Smooth muscle cell (in vitro differentiated cells): ENCODE measurements around the gene PCGF1. TPM values are rescaled to one million over a fixed set of nuclear protein-coding genes. Genes with fewer than 3 reads are reported as not detected.

Experiments used
- DNase-seq: peaks from one replicate; lab custom pipeline; 2025; ENCODE audit not compliant: unreplicated experiment; lab: John Stamatoyannopoulos, UW
- H2AFZ ChIP-seq: fragments of 200-600 bp; sonication (generic); 2 replicates; pipeline ENCODE4 v1.6.0; 2016; ENCODE audit warnings: antibody characterized with exemption, low read depth, mild to moderate bottlenecking
- H3F3A ChIP-seq: fragments of 200-600 bp; sonication (generic); 2 replicates; pipeline ENCODE4 v1.6.0; 2017; ENCODE audit warnings: antibody characterized with exemption, low read depth
- H3K27ac ChIP-seq: fragments of 200-600 bp; sonication (generic); 2 replicates; pipeline ENCODE4 v1.5.1; 2016; ENCODE audit warnings: low read depth, mild to moderate bottlenecking
- H3K27me3 ChIP-seq: fragments of 200-600 bp; sonication (generic); 2 replicates; pipeline ENCODE4 v1.6.1; 2016; ENCODE audit warnings: low read depth, mild to moderate bottlenecking
- H3K36me3 ChIP-seq: fragments of 200-600 bp; sonication (generic); 2 replicates; pipeline ENCODE4 v1.5.1; 2016; ENCODE audit warnings: low read depth
- H3K4me1 ChIP-seq: fragments of 200-600 bp; sonication (generic); 2 replicates; pipeline ENCODE4 v1.5.1; 2016; ENCODE audit warnings: low read depth
- H3K4me2 ChIP-seq: fragments of 200-600 bp; sonication (generic); 2 replicates; pipeline ENCODE4 v1.6.0; 2016; ENCODE audit warnings: mild to moderate bottlenecking
- H3K4me3 ChIP-seq: fragments of 200-600 bp; sonication (generic); 2 replicates; pipeline ENCODE4 v1.5.1; 2016; ENCODE audit warnings: mild to moderate bottlenecking
- H3K79me2 ChIP-seq: fragments of 200-600 bp; sonication (generic); 2 replicates; pipeline ENCODE4 v1.6.0; 2016; ENCODE audit warnings: low read depth, mild to moderate bottlenecking
- H3K9ac ChIP-seq: fragments of 200-600 bp; sonication (generic); 2 replicates; pipeline ENCODE4 v1.6.0; 2016; ENCODE audit warnings: low read depth
- H3K9me3 ChIP-seq: fragments of 200-600 bp; sonication (generic); replicated peaks from 2 replicates; pipeline ENCODE4 v1.5.1; 2016; ENCODE audit warnings: low read depth
- H4K20me1 ChIP-seq: fragments of 200-600 bp; sonication (generic); 2 replicates; pipeline ENCODE4 v1.6.0; 2016; ENCODE audit warnings: low read depth
- WGBS: methylation state at CpG from one replicate; pipeline ENCODE4 v1.1.7; 2016; ENCODE audit warnings: low lambda C conversion rate; 5-methylcytosine and 5-hydroxymethylcytosine counted together
- polyA plus RNA-seq: library from polyadenylated mRNA; unstranded; fragments of >200 nt; fragmentation: Nextera tagmentation; extraction: Ambion mirVana; gene quantifications from 2 replicates; pipeline ENCODE4 v1.2.1, GENCODE V29; 2016
- total RNA-seq: library from RNA; depleted of rRNA; stranded (reverse); fragments of >200 nt; gene quantifications from 2 replicates; pipeline ENCODE4 v1.2.3, GENCODE V29; 2014
- TF ChIP-seq, protein P1 (sequence below): fragments of 200-600 bp; sonication (generic); IDR thresholded peaks from 2 replicates; pipeline ENCODE4 v1.5.1; 2017; ENCODE audit warnings: borderline replicate concordance, mild to moderate bottlenecking, antibody characterized with exemption; ENCODE audit not compliant: insufficient read depth, poor library complexity, severe bottlenecking

Gene PCGF1
- total and polyA plus RNA-seq, 2 experiments from 2014 or later = 19.1 to 29.3 TPM

DNA sequence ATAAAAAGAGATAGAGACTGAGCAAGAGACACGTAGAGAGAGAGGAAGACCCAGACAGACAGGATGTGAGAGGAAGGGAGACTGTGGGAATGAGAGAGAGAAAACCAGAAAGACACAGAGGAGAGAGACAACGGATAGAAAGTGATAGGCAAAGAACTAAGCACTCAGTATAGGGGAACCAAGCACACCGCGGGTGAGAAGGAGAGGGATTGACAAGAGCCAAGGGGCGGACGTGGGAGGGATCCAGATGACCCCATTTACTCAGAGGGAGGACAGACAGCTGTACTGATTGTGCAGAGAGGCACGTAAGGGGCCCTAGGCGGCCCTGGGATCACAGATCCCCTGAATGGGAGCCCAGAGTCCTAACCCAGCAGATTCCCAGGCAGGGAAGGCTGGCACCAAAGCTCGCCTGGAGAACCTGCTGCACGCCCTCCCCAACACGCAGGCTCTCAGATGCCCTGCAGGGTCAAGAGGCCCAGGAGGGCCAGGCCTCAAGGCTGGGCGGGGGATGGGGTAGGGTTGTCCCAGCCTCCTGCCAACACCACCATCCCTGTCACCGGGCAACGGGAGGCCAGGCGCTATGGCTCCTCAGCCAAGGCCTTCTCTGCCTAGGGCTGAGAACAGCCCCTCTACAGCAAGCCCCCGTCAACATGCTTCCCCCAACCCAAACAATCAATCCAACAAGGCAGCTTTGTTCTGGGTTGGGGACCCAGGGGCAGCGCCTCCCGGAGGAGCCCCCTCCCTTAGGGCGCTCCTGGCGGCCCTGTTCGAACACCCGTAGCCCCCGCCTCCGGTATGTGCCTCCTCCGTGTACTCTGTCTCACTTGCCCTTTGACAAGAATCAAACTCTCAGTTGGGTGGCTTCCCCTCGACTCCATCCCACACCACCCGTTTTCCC lies 45.7 kb upstream of the PCGF1 start:
- peaks cover 27% of the 10 kb centered on the region for H3K4me1 ChIP-seq
- H3K4me2 ChIP-seq = peak overlapping the region; percentile 98
- WGBS = 11% methylated on average over 25 of the region's 27 CpGs
- TF ChIP-seq, protein P1, sequence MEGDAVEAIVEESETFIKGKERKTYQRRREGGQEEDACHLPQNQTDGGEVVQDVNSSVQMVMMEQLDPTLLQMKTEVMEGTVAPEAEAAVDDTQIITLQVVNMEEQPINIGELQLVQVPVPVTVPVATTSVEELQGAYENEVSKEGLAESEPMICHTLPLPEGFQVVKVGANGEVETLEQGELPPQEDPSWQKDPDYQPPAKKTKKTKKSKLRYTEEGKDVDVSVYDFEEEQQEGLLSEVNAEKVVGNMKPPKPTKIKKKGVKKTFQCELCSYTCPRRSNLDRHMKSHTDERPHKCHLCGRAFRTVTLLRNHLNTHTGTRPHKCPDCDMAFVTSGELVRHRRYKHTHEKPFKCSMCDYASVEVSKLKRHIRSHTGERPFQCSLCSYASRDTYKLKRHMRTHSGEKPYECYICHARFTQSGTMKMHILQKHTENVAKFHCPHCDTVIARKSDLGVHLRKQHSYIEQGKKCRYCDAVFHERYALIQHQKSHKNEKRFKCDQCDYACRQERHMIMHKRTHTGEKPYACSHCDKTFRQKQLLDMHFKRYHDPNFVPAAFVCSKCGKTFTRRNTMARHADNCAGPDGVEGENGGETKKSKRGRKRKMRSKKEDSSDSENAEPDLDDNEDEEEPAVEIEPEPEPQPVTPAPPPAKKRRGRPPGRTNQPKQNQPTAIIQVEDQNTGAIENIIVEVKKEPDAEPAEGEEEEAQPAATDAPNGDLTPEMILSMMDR = no peak
- peaks cover 43% of the 10 kb centered on the region for H4K20me1 ChIP-seq
- H3F3A ChIP-seq = peaks cover 13% of the 10 kb centered on the region
- peak overlapping the region; percentile 91 for H3K9ac ChIP-seq
- peaks cover 48% of the 10 kb centered on the region for H3K79me2 ChIP-seq
- peak overlapping the region; percentile 80 for H3K4me3 ChIP-seq
- peak overlapping the region; percentile 81 for H3K27ac ChIP-seq
- H3K27me3 ChIP-seq = no peaks in the 10 kb centered on the region
- H3K36me3 ChIP-seq = no peaks in the 10 kb centered on the region
- no peaks in the 10 kb centered on the region for H3K9me3 ChIP-seq
- DNase-seq = no peak
- no peak overlapping the region for H2AFZ ChIP-seq

GRCh38 chr2:74551942-74552913 lies 44.7 kb upstream of the PCGF1 start:
- H3F3A ChIP-seq = peaks cover 10% of the 10 kb centered on the region
- peaks cover 55% of the 10 kb centered on the region for H3K79me2 ChIP-seq
- peaks cover 46% of the 10 kb centered on the region for H4K20me1 ChIP-seq
- H2AFZ ChIP-seq = no peak overlapping the region
- TF ChIP-seq, protein P1 = no peak
- no peaks in the 10 kb centered on the region for H3K27me3 ChIP-seq
- peak overlapping the region; percentile 81 for H3K27ac ChIP-seq
- H3K36me3 ChIP-seq = no peaks in the 10 kb centered on the region
- DNase-seq = no peak
- H3K4me1 ChIP-seq = peaks cover 29% of the 10 kb centered on the region
- H3K9ac ChIP-seq = peak overlapping the region; percentile 91
- H3K4me2 ChIP-seq = peak overlapping the region; percentile 98
- H3K4me3 ChIP-seq = peak overlapping the region; percentile 80
- 66% methylated on average over 21 of the region's 21 CpGs for WGBS
- H3K9me3 ChIP-seq = no peaks in the 10 kb centered on the region

- TF ChIP-seq, protein P1 = no peak
Measured at GRCh38 chr2:74551530-74551929, 44.0 kb upstream of the PCGF1 start.

More at GRCh38 chr2:74551530-74551929, 44.0 kb upstream of the PCGF1 start:
- H3K36me3 ChIP-seq = no peaks in the 10 kb centered on the region
- peaks cover 8% of the 10 kb centered on the region for H3F3A ChIP-seq
- H3K79me2 ChIP-seq = peaks cover 59% of the 10 kb centered on the region
- H3K4me3 ChIP-seq = no peak overlapping the region
- no peaks in the 10 kb centered on the region for H3K9me3 ChIP-seq
- H4K20me1 ChIP-seq = peaks cover 45% of the 10 kb centered on the region
- DNase-seq = no peak
- peak overlapping the region; percentile 91 for H3K9ac ChIP-seq
- H2AFZ ChIP-seq = no peak overlapping the region
- peak overlapping the region; percentile 81 for H3K27ac ChIP-seq
- peak overlapping the region; percentile 98 for H3K4me2 ChIP-seq
- H3K27me3 ChIP-seq = no peaks in the 10 kb centered on the region
- peaks cover 29% of the 10 kb centered on the region for H3K4me1 ChIP-seq
